Suprapubic skin (tissue), 4 donors: Measurements from ENCODE around the gene KRT71.

Experiments
- CTCF ChIP-seq, 2 donors: fragments of 200-600 bp in 1 of 2; fragments of 450-650 bp in 1 of 2; sonication (generic) in 1 of 2; IDR thresholded peaks; one replicate each; pipeline ENCODE4 v1.5.1; 2016 to 2019; ENCODE audit warnings: antibody characterized with exemption in 2 of 2, mild to moderate bottlenecking in 1 of 2, moderate library complexity in 1 of 2
- POLR2A ChIP-seq, 2 donors: fragments of 450-650 bp; IDR thresholded peaks; one replicate each; pipeline ENCODE4 v1.6.1; 2017; ENCODE audit warnings: antibody characterized with exemption in 2 of 2, mild to moderate bottlenecking in 2 of 2, moderate library complexity in 2 of 2
- POLR2AphosphoS5 ChIP-seq, 3 donors: sonication (generic); formaldehyde crosslinking; IDR thresholded peaks; one replicate each; pipeline ENCODE4 v1.6.1; 2017; ENCODE audit warnings: antibody characterized with exemption in 3 of 3

- TF ChIP-seq CTCF (IDR thresholded peaks at IDR 0.05) (no peak), POLR2A (IDR thresholded peaks at IDR 0.05) (no peak), POLR2AphosphoS5 (IDR thresholded peaks at IDR 0.05) (no peak)
Observed at GRCh38 chr12:52542785-52543318, 10.1 kb downstream of the KRT71 start.
